ENCODE results near the gene GNG2. TPM values are rescaled to one million over a fixed set of nuclear protein-coding genes. Genes with fewer than 3 reads are reported as not detected.

The GNG2 gene
- total and polyA plus RNA-seq, 2 experiments from 2014 or later, result 9.9 to 14.8 TPM

GRCh38 chr14:51928568-51928967, 68.2 kb downstream of the GNG2 start (continued):
- TF ChIP-seq CTCF (conservative IDR thresholded peaks at IDR 0.05; ENCODE audit: low read depth in 2 of 2), result no peak
- TF ChIP-seq STAT1 (IDR thresholded peaks at IDR 0.05; ENCODE audit: unreplicated experiment), result no peak
- no peak for TF ChIP-seq ZNF331 (CRISPR knock-in tag; IDR thresholded peaks at IDR 0.05; ENCODE audit: low read depth)
- TF ChIP-seq ETS1 (IDR thresholded peaks at IDR 0.05), result no peak

- H3K27ac Mint-ChIP-seq, result no peak overlapping the region
- no peaks in the 10 kb centered on the region for H3K4me1 ChIP-seq (ENCODE audit: insufficient read depth)
- H3F3A ChIP-seq (replicated peaks; ENCODE audit: low read depth), result no peaks in the 10 kb centered on the region
- peaks cover 7% of the 10 kb centered on the region; the same call in 1 of the 2 replicates for H3K9me2 ChIP-seq (ENCODE audit: insufficient read depth)
- no peak overlapping the region for H3K4me3 Mint-ChIP-seq
- no peak overlapping the region for H3K27ac ChIP-seq (ENCODE audit: low read depth)
- H2AFZ ChIP-seq, result no peak overlapping the region
- no peak overlapping the region for H3K4me3 ChIP-seq
- no peaks in the 10 kb centered on the region for H3K4me1 Mint-ChIP-seq
- no peaks in the 10 kb centered on the region for H3K36me3 ChIP-seq (ENCODE audit: insufficient read depth)
- H3K27me3 ChIP-seq (ENCODE audit: insufficient read depth), result no peaks in the 10 kb centered on the region
- H3K27me3 Mint-ChIP-seq (ENCODE audit: insufficient read depth, low read depth, poor library complexity), result peaks cover 2% of the 10 kb centered on the region
- H3K9me3 Mint-ChIP-seq, result no peaks in the 10 kb centered on the region
- H3K4me2 ChIP-seq, result no peak overlapping the region
- H3K36me3 Mint-ChIP-seq (ENCODE audit: low read depth), result no peaks in the 10 kb centered on the region
- ATAC-seq (no peak), DNase-seq (ENCODE audit: low spot score) (no peak)
- H4K20me1 ChIP-seq (replicated peaks; ENCODE audit: insufficient read depth), result no peaks in the 10 kb centered on the region; the same call in 1 of the 2 replicates
- no peaks in the 10 kb centered on the region for H3K79me2 ChIP-seq (replicated peaks; ENCODE audit: insufficient read depth)
- TF ChIP-seq CREB1 (CRISPR knock-in tag; IDR thresholded peaks at IDR 0.05; ENCODE audit: low read depth) (no peak), STAT1 (IDR thresholded peaks at IDR 0.05; ENCODE audit: unreplicated experiment) (no peak), ETS1 (IDR thresholded peaks at IDR 0.05) (no peak), ZNF114 (CRISPR knock-in tag; IDR thresholded peaks at IDR 0.05) (no peak), CTCF (conservative IDR thresholded peaks at IDR 0.05; ENCODE audit: low read depth in 2 of 2) (no peak), EZH2phosphoT487 (IDR thresholded peaks at IDR 0.05; ENCODE audit: unreplicated experiment) (no peak), ZNF462 (CRISPR knock-in tag; IDR thresholded peaks at IDR 0.05) (no peak), JUNB (IDR thresholded peaks at IDR 0.05; ENCODE audit: unreplicated experiment) (no peak)
Measured at GRCh38 chr14:51929166-51929565, 68.8 kb downstream of the GNG2 start.
